ENCODE data around the gene CNPY1.
A peak's percentile ranks its signal among the peaks of the same experiment; 100 is the strongest.
"Not testable (repeated sequence)": the region's sequence is repeated elsewhere in the genome, so short reads cannot be mapped to it uniquely, and the experiment has no call there.

The CNPY1 gene

DNA sequence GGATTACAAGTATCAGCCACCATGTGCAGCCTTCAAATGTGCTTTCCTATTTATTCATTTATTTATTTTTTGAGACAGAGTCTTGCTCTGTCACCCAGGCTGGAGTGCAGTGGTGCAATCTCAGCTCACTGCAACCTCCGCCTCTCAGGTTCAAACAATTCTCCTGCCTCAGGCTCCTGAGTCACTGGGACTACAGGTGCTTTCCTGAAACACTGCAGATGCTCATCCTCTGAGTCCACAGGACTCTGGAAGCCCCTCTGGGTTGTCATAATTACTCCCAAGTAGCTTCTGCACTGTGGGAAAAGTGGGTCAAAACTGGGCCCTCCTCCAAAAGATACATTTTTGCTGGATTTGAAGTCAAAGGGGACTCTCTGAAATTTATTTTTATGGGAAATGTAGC, at the start of gene CNPY1:
Gene CNPY1, minus strand, starts transcription at position 111 of the 400 bp plus-strand sequence. CDS start 630 bp downstream, outside the sequence.
- DNase-seq, result not testable (repeated sequence)

DNA sequence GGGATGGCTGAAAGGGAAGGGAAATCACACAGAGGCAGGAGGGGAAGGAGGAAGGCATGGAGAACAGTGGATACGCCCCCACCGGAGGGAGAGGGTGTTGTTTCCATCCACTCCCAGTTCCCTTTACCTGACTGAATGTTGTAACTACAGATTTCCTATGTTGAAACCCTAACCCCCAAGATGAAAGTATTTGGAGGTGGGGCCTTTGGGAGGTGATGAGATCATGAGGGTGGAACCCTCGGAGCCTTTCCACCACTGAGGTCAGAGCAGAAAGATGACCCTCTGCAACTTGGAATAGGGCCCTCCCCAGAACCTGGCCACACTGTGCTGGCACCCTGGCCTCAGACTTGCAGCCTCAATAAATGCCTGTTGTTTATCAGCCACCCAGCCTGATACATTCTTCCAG, 48.6 kb upstream of the CNPY1 start:
- no peak for DNase-seq

DNA sequence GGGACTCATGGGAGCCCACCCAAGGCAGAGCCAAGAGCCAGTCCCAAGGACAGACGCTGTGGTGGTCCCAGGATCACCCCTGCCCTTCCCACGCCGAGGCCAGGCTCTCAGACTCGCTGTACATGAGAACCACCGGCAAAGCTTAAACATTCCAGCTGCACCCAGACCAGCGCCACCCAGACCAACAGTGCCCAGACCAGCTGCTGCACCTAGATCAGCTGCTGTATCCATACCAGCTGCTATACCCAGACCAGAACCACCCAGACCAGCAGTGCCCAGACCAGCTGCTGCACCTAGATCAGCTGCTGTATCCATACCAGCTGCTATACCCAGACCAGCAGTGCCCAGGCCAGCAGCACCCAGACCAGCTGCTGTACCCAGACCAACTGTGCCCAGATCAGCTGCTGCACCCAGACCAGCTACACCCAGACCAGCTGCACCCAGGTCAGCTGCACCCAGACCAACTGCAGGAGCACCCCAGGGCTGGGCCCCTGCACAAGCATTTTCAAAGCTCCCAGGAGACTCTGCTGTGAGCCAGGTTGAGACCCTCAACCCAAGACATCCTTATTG, 47.9 kb upstream of the CNPY1 start:
- DNase-seq, result no peak

DNA sequence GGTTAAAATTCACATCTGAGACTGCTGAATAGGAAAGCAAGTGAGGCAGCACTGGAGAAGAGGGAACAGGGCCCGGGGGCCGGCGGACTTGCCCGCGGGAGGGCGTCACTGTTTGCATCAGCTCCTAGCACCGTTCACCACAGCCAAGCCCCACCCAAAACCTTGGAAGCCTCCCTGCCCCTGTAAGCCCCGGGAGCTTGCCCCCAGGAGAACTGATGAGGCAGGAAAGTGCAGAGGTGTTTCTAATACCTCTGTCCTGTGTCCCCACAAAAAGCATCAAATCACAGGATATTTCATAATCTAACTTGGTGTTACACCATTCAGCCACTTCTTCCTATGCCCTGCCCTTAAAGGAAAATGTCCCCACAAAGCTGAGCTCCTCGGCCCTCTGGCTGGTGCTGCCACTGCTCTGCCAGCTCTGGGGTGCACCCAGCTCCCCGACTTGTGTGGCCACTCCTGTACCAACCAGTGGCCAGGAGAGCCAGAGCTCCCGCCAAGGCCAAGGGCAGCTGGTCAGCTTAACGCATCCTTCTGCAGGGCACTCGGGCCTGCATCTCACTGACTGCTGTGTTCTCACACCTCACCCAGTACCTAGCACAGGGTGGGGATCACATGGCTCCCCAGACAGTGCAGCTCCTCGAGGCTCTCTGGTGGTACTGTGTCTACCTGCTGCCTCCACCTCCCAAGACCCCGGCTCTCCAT, 47.3 kb upstream of the CNPY1 start:
- DNase-seq, result no peak

DNA sequence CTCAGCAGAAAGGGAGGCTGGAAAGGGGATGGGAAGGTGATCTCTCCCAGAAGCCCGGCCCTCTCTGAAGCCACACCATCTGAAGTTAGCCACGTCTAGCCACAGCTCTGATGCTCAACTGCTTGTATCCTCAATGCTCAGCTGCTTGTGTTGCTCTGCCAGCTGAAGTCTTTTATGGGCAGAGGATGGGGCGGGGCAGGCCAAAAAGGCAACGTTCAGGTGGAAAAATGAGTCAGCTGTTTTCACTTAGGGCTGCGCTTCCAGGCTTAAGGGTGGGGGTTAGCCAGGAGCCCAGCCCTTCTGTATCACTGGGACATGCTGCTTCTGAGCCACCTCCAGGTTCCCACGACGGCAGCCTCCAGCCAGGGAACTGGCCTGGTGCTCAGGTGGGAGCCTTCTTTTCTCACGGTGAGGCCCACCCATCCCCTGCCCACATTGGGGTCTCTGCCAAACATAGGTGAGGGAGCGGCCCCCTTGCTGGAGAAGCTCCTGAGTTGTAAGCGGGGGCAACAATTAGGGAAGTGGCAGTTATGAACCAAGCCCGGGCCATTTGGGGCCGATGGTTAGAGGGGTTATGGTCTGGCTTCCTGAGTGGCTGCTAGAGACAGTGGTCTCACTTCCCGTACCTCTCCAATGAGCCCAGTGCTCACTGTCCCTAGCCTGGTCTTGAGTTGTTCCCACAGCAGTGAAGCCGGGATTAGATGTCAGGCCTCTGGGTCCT, 44.9 kb upstream of the CNPY1 start:
- no peak for DNase-seq

DNA sequence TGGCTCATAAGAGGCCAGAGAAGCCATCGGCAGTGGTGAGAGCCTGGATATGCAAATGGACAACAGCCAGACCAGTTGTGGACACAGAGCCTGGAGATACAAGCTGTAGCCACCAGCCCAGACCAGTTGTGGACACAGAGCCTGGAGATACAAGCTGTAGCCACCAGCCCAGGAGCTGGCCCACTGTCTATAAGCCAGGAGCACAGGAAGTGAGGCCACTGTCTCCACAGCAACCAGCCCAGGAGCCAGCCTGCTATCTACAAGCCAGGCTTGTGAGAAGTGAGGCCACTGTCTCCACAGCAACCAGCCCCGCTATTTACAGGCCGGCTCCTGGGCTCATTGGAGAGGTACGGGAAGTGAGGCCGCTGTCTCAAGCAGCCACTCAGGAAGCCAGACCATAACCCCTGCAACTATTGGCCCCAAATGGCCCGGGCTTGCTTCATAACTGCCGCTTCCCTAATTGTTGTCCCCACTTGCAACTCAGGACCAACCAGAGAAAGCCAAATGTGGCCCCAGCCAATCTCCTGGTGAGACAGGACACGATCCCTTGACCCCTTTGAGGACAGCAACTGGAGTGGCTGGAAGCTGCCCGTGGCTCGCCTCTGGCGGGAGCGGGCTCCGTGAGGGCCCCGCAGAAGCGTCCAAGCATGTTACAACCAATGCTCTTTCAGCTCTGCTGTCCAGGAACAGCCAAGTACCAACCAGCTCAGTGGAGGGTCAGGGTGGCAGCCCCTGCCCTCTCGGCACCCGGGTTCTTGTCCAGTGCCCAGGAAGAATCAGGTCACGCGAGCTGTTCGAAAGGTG, 44.1 kb upstream of the CNPY1 start:
- DNase-seq, result peak; percentile 35

DNA sequence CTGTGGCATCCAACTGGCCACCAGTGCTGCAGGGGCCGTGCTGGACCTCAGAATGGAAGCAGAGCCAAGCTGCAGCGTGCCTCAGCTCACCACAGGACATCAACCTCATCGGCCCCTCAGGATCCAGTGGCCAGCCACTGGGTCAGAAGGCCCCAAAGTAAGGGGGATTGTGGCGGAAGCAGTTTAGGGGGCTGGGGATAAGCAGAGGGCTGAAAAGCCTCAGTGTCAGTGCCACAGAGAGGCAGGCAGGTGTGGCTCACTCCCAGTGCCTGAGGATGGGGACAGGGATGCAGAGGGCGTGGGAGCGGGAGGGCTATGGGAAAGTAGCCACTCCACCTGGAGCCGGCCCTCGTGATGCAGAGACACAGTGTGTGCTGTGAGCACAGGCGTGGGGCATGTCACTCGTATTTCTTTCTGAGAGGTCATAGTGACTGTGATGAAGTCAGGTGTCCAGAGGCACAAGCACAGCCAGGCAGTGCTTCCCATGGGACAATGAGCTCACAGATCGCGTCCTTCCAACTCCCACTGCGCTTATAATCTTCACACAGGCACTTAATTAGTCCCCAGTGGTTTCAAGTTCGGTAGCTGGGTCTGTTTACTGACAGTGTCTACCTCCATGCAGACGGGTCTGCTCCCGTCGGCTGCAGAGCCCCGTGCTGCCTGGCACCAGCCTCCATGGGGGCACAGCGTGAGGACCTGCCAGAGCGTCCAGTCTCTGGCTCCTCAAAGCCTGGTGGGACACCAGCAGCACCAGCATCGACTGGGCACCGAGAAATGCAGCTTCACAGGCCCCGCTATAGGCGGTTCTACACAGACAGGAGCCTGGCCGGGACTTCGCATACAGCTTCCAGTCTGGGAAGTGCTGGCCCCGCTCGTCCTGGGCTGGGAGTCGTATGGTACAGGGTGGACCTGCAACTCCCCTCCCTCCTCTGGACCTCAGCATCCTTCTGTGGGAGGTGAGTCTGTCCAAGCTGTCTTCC, 42.9 kb upstream of the CNPY1 start:
- DNase-seq, result no peak

DNA sequence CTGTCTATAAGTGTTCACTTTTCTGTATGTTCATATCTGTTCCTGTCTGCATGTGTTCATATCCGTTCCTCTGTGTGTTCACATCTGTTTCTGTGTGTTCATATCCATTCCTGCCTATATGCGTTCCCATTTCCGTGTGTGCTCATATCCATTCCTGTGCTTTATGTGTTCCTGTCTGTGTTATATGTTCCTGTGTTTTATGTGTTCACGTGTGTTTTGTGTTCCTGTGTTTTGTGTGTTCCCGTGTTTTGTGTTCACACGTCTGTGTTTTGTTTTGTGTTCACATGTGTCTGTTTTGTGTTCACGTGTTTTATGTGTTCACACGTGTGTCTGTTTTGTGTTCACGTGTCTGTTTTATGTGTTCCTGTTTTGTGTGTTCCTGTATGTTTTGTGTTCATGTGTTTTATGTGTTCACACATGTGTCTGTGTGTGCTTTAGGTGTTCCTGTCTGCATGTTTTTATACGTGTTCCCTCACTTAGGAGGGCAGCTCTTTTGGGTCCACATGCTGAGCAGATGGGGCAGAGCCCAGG, 42.2 kb upstream of the CNPY1 start:
- DNase-seq, result no peak

DNA sequence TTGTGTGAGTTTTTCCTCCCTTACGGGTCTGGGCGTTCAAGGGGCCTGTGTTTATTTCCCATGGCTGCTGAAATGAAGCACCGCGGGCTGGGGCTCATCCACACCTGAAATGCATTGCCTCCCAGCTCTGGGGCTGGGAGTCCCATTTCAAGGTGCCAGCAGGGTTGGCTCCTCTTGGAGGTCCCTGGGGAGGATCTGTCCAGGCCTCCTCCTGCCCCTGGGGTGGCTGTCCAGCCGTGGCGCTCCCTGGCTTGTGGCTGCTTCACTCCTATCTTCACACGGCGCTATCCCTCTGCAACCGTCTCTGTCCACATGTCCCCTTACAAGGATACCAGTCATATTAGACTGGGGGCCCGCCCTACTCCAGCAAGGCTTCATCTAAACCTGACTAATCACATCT, 41.1 kb upstream of the CNPY1 start:
- DNase-seq, result no peak

DNA sequence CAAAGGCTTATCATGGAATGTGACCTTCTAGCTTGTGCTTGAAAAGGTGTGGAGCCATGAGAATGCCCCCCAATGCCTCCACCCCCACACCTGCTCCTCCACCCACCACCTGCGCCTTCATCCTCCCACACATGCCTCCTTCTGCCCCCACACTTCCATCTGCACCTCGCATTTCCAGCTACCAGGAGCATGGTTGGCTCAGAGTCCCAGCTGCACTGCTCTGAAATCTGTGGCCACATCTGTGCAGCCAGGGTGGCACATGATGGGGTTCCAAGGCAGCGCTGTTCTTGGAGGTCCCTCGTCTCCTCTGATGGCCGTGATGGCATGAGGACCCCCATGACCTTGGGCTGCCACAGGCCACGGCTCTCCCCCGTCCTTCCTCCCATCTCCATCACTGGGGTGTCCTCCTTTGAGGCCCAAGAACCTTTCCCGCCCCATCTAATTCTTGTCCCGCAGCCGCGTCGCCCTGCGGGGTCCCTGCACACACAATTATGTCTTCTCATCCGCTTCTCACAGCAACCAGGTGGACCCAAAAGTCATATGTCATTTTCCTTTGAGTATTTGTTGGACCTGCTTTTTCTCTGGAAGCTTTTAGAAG, 40.6 kb upstream of the CNPY1 start:
- DNase-seq, result no peak

DNA sequence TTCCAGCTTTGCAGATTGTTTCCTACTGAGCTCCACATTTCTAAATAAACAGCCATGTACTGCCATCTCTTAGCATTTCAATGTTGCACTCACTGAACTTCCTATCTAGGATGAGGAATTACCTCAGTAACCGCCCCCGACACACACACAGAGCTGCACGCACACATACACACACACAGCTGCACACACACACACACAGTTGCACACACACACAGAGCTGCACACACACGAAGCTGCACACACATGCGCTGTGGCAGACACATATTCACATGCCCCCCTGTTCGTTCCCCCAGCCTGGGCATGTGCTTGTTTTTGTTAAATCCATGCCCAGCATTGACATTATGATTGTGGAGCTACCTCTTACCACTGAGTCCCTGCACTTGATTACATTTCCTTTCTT, 39.6 kb upstream of the CNPY1 start:
- DNase-seq, result no peak

DNA sequence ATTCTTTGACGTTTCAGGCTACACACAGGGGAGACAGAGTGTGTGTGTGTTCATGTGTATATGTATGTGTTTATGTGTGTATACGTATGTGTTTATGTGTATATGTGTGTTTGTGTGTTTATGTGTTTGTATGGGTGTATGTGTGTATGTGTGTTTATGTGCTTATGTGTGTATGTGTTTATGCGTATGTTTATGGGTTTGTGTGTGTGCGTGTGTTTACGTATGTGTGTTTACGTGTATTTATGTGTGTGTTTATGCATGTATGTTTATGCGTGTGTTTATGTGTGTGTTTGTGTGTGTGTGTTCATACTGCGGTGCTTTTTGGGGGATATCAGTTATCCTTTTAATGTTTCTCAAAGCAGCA, 39.2 kb upstream of the CNPY1 start:
- DNase-seq, result no peak

DNA sequence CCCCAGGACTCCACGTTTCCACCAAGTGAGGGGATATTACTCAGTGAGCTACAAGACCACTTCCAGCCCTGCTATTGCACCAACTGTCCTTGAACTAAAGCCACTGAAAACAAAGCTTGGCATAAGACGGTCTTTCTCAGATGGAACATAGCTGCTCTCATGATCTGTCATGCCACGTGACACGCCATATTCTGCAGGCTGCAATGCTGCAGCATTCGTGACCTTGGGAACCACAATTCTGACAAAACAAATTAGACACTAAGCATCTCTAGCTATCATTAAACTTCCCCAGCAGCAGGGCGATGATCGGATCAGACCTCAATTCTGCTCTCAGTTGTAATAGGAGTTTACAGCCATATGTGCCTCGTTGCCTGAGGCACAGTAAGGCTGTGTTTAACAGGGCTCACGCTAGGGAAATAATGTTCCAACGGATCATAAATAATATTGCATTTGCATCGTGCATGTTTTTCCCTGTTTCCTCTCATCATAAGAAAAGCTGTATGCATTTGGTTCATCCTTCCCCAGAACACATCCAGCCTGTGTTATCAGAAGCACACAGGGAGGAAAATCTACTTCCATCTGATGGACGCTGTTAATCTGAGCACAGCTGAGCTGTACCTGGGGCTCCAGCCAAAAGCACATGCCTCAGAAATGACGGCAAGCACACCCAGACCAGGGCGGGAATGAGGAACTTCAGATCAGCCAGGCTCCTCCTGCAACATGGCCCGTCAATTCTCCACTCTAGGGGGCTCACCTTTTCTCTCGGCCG, 38.6 kb upstream of the CNPY1 start:
- DNase-seq, result no peak

DNA sequence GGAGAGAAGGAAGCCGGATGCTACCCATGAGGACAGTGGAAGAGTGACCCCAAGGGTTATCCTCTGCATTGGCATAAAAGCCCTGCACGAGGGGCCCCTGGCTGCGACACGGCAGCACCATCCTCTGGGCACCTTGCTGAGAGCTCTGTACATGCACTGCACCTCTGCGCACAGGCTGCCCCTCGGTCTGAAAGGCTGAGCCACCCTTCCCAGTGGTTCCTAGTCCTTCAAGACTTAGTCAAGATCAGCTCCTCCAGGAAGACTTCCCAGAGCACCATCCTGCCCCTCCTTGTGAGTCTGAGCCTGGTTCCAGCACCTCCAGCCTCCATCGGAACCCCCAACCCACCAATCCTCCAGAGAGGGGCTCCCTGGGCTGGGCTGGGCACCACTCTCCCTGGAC, 37.9 kb upstream of the CNPY1 start:
- DNase-seq, result no peak

DNA sequence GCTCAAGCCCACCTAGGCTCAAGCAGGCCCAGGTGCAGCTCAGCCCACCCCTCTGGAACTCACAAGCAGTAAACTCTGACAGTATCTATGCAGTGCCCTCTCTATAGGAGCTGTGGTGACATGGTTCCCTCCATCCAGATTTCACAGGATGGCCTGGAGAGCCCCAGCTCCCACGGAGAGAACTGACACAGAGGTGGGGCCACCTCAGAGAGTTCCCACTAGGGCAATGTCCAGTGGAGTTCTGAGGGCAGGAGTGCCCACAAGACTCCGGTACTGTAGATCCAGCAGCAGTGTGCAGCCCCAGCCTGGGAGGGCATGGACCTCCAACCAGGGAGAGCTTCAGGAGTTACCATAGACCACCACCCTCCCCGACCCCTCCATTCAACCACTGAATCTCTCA, 37.3 kb upstream of the CNPY1 start:
- no peak for DNase-seq

DNA sequence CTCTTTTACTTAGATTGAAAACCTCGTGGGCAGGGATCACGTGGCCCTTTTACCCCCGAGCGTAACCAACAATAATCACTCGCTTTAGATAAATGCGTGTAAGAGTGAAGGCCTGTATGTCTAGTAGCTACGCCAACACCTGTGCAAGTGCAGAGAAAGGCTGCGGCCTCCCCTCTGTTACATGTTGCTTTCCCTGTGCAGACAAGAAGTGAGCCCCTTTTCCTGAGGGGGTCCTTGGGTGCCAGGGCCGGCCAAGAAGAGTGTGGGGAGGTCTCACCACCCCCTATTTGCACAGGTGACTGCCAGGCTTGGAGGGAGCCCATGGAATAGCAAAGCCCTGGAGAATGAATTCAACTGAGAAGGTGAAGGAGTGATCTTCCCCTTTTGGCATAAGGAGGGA, 35.6 kb upstream of the CNPY1 start:
- no peak for DNase-seq

DNA sequence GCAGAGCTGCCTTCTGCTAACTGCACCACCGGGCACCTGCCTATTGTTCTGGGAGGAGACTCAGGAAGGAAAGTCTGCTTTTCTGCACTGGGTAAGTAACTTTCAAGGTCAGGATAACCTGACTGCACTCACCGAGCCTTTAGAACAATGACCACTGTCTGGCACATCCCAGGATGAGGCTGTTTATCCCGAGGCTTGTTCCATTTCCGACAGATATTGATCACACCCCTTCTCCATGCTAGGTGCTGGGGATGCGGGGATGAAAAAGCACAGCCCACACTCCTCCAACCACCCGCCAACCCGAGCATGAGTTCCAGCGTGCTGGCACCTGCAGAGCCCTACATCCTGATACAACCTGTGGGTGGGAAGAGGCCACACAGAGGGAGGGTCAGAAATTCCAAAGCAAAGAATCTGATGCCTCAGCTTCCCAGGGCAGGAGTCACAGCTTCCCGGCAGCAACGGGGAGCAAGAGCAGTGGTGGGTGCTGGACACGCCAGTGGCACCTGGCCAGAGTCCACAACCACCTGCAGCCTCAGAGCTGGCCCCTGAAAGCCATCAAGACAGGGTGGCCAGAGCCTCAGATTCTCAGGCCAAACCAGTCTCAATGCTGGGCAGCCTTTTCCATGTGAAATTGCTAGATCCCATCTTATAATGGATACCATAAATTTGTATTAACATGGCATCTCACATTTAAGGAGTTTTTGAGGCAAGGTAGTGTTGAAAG, 34.9 kb upstream of the CNPY1 start:
- no peak for DNase-seq

DNA sequence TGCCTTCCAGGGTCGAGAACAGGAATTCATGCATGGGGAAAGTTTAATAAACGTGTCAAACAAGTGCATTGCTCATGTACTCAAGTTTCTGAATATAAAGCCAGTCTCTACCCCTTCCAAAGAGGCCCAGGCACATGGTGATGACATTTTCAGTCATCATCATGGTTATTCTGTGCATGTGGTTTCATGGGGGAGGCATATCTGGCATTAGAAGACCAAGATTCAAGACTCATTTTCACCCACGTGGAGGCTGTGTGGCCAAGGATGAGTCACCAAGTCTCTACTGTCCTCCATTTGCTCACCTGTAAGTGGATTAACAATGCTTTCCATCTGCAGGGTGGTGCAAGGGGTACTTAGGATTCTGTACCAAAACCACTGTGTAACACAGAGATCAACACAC, 34.0 kb upstream of the CNPY1 start:
- no peak for DNase-seq

DNA sequence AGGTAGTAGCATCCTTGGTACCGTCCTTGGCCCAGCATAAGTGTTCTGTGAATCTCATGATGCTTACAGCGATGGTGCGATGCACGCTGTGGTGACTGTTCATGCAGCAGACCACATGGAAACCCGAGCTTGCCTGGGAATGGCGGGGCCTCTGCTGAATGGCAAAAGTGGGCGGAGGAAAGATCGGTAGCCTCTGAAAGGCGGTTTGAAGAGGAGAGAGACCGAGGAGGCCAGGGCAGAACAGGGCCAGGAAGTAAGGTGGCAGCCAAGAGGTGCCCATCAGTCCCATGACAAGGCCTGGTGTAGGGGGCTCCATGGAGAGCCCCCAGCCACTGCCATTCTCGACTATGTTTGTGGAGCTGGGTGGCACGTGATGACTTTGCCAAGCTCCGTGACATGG, 33.2 kb upstream of the CNPY1 start:
- no peak for DNase-seq

DNA sequence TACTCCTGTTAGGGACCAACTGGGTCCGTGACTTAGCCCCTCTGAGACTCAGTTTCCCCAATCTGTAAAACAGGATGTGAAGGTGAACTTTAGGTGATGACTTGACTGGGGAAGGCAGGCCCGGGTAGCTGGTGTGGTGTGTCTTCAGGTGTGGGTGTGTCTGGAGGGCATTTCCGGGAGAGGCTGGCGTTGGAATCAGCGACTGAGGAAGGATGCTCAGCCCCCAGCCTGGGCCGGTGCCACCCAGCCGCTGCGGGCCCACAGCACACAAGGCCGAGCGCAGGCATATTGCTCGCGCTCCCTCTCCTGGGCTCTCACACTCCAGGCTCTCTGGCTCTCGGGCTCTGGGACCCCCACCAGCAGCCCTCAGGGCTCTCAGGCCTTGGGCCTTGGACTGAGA, 31.7 kb upstream of the CNPY1 start:
- no peak for DNase-seq
